SK-N-SH (cell line): ENCODE measurements around the gene ZNF784. TPM values are rescaled to one million over a fixed set of nuclear protein-coding genes. Genes with fewer than 3 reads are reported as not detected.

Source experiments
- CTCF ChIA-PET: fragments of 300-600, 350-600 bp; formaldehyde crosslinking; extraction: SDS; loops from one replicate; lab custom pipeline; 2021; lab: Yijun Ruan, JAX
- POLR2A ChIA-PET: fragments of 350-600 bp; sonication (Branson Sonifier 250); formaldehyde crosslinking; extraction: SDS; loops from one replicate; lab custom pipeline; 2020; ENCODE audit warnings: antibody characterized with exemption, inconsistent platforms; lab: Yijun Ruan, JAX
- DNase-seq: peaks from one replicate; pipeline ENCODE4 v3.0.0; 2012
- H2AFZ ChIP-seq: fragments of 200-600 bp; sonication (generic); 2 replicates; pipeline ENCODE4 v1.8.1; 2016; ENCODE audit warnings: antibody characterized with exemption, mild to moderate bottlenecking, low read depth
- H3F3A ChIP-seq: fragments of 200-600 bp; sonication (generic); replicated peaks from 2 replicates; pipeline ENCODE3; 2016; ENCODE audit warnings: antibody characterized with exemption, mild to moderate bottlenecking; ENCODE audit not compliant: insufficient read depth
- H3K27ac ChIP-seq, 2 experiments: fragments of 200-500 bp in 1 of 2; fragments of 200-600 bp in 1 of 2; sonication (Bioruptor generic) in 1 of 2; sonication (generic), shearing (Covaris generic) in 1 of 2; 2 replicates each; pipeline versions ENCODE4 v1.5.1 to v1.6.1; 2014 to 2016; ENCODE audit warnings: low read depth in 2 of 2, inconsistent platforms in 1 of 2, low read length in 1 of 2, mild to moderate bottlenecking in 1 of 2, mixed read lengths in 1 of 2
- H3K27me3 ChIP-seq: fragments of 200-600 bp; sonication (generic), shearing (Covaris generic); 2 replicates; pipeline ENCODE4 v1.6.1; 2016; ENCODE audit warnings: mixed run types; ENCODE audit not compliant: insufficient read depth
- H3K36me3 ChIP-seq, 2 experiments: fragments of 200-500 bp in 1 of 2; fragments of 200-600 bp in 1 of 2; sonication (Bioruptor generic) in 1 of 2; sonication (generic) in 1 of 2; replicated peaks in 1 of 2; 2 replicates each; pipeline versions ENCODE3 to v1.5.1; 2014 to 2016; ENCODE audit warnings: low read length in 1 of 2, mild to moderate bottlenecking in 1 of 2; ENCODE audit not compliant: insufficient read depth in 2 of 2, control insufficient read depth in 1 of 2
- H3K4me1 ChIP-seq, 2 experiments: fragments of 200-500 bp in 1 of 2; fragments of 200-600 bp in 1 of 2; sonication (Bioruptor generic) in 1 of 2; sonication (generic), shearing (Covaris generic) in 1 of 2; 2 replicates each; pipeline versions ENCODE4 v1.5.1 to v1.6.1; 2014 to 2016; ENCODE audit warnings: low read depth in 1 of 2, low read length in 1 of 2, mixed run types in 1 of 2; ENCODE audit not compliant: insufficient read depth in 2 of 2, control insufficient read depth in 1 of 2
- H3K4me2 ChIP-seq: fragments of 200-600 bp; sonication (generic), shearing (Covaris generic); 2 replicates; pipeline ENCODE4 v1.6.1; 2017; ENCODE audit warnings: mixed run types
- H3K4me3 ChIP-seq, 2 experiments: fragments of 200-500 bp in 1 of 2; fragments of 200-600 bp in 1 of 2; sonication (Bioruptor generic) in 1 of 2; sonication (generic), shearing (Covaris generic) in 1 of 2; 2 replicates each; pipeline versions ENCODE4 v1.5.1 to v1.8.1; 2014 to 2016; ENCODE audit warnings: low read depth in 2 of 2, inconsistent platforms in 1 of 2, low read length in 1 of 2, mild to moderate bottlenecking in 1 of 2, mixed read lengths in 1 of 2, moderate library complexity in 1 of 2
- H3K79me2 ChIP-seq: fragments of 200-600 bp; sonication (generic); 2 replicates; pipeline ENCODE4 v1.8.1; 2017; ENCODE audit warnings: mild to moderate bottlenecking; ENCODE audit not compliant: insufficient read depth
- H3K9ac ChIP-seq: fragments of 200-600 bp; sonication (generic); 2 replicates; pipeline ENCODE4 v1.6.1; 2017; ENCODE audit warnings: mixed run types
- H3K9me2 ChIP-seq: fragments of 200-600 bp; sonication (generic); 2 replicates; pipeline ENCODE4 v1.6.1; 2017; ENCODE audit warnings: mixed run types
- H3K9me3 ChIP-seq: fragments of 200-600 bp; sonication (generic); 2 replicates; pipeline ENCODE4 v1.6.1; 2017; ENCODE audit warnings: mixed run types, mild to moderate bottlenecking, moderate library complexity
- H4K20me1 ChIP-seq: fragments of 200-600 bp; sonication (generic); 2 replicates; pipeline ENCODE4 v1.6.1; 2017; ENCODE audit warnings: mild to moderate bottlenecking, mixed run types; ENCODE audit not compliant: insufficient read depth
- CHD2 ChIP-seq: fragments of 150-350 bp; IDR thresholded peaks from 2 replicates; pipeline ENCODE4 v1.6.1; 2018; ENCODE audit warnings: low read length; ENCODE audit not compliant: partially characterized antibody
- ELF1 ChIP-seq: IDR thresholded peaks from 2 replicates; pipeline ENCODE4 v1.4.0; 2012
- EP300 ChIP-seq, 2 experiments: IDR thresholded peaks; 2 replicates each; pipeline versions ENCODE4 v1.4.0 to v1.6.1; 2012; ENCODE audit warnings: borderline replicate concordance in 1 of 2, low read depth in 1 of 2, low read length in 1 of 2
- FOSL2 ChIP-seq: IDR thresholded peaks from 2 replicates; pipeline ENCODE4 v1.4.0; 2012; ENCODE audit warnings: low read depth, mild to moderate bottlenecking, moderate library complexity, borderline replicate concordance
- FOXJ3 ChIP-seq: sonication (generic); formaldehyde crosslinking; IDR thresholded peaks from 2 replicates; pipeline ENCODE4 v1.5.1; 2020; ENCODE audit warnings: mild to moderate bottlenecking, missing genetic modification reagents
- GABPA ChIP-seq: IDR thresholded peaks from 2 replicates; pipeline ENCODE4 v1.4.0; 2012; ENCODE audit warnings: low read depth, mild to moderate bottlenecking
- MXI1 ChIP-seq: IDR thresholded peaks from 2 replicates; pipeline ENCODE4 v1.6.1; 2012; ENCODE audit warnings: mild to moderate bottlenecking, low read depth, low read length, improper control_type of control experiment
- NRF1 ChIP-seq: IDR thresholded peaks from 2 replicates; pipeline ENCODE4 v1.6.1; 2012; ENCODE audit warnings: low read depth, mild to moderate bottlenecking, low read length
- PBX3 ChIP-seq: IDR thresholded peaks from 2 replicates; pipeline ENCODE4; 2012
- RAD21 ChIP-seq: IDR thresholded peaks from 2 replicates; pipeline ENCODE4 v1.6.1; 2012; ENCODE audit warnings: mild to moderate bottlenecking, low read length
- RCOR1 ChIP-seq: fragments of 150-350 bp; IDR thresholded peaks from 2 replicates; pipeline ENCODE4 v1.6.1; 2017; ENCODE audit warnings: antibody characterized with exemption, low read length
- RXRA ChIP-seq: IDR thresholded peaks from 2 replicates; pipeline ENCODE4 v1.4.0; 2012; ENCODE audit warnings: low read depth, mild to moderate bottlenecking, borderline replicate concordance
- SIN3A ChIP-seq: IDR thresholded peaks from 2 replicates; pipeline ENCODE4 v1.6.1; 2012; ENCODE audit warnings: low read depth, mild to moderate bottlenecking, low read length, moderate library complexity, borderline replicate concordance
- SMC3 ChIP-seq: IDR thresholded peaks from 2 replicates; pipeline ENCODE4 v1.6.1; 2012; ENCODE audit warnings: low read depth, low read length, improper control_type of control experiment
- USF2 ChIP-seq: fragments of 150-350 bp; IDR thresholded peaks from 2 replicates; pipeline ENCODE4 v1.6.1; 2017; ENCODE audit warnings: antibody characterized with exemption, low read length, low read depth, borderline replicate concordance
- WGBS: methylation state at CpG from one replicate; pipeline ENCODE4 v1.1.6; 2017; ENCODE audit warnings: low lambda C conversion rate; 5-methylcytosine and 5-hydroxymethylcytosine counted together
- polyA plus RNA-seq, 3 experiments: library from polyadenylated mRNA; depleted of rRNA; stranded (reverse); fragments of >200 nt; gene quantifications; 2 replicates each; pipeline ENCODE4 v1.2.3, GENCODE V29; 2012
- TF ChIP-seq, protein P1 (sequence below): fragments of 200-600 bp; sonication (generic); IDR thresholded peaks from 2 replicates; pipeline ENCODE4 v1.6.1; 2017; ENCODE audit warnings: antibody characterized with exemption, mild to moderate bottlenecking, moderate library complexity
- TF ChIP-seq, protein P2 (sequence below): IDR thresholded peaks from 2 replicates; pipeline ENCODE4 v1.6.1; 2012; ENCODE audit warnings: mild to moderate bottlenecking, low read depth, low read length, moderate library complexity
- TF ChIP-seq, protein P3 (sequence below): fragments of 150-350 bp; IDR thresholded peaks from 2 replicates; pipeline ENCODE4 v1.6.1; 2016; ENCODE audit warnings: mild to moderate bottlenecking, low read depth, low read length
- TF ChIP-seq, protein P4 (sequence below): IDR thresholded peaks from 2 replicates; pipeline ENCODE4 v1.4.0; 2012; ENCODE audit warnings: low read depth, borderline replicate concordance
- TF ChIP-seq, protein P5 (sequence below): IDR thresholded peaks from 2 replicates; pipeline ENCODE4 v1.4.0; 2012; ENCODE audit warnings: low read depth

Gene ZNF784
- polyA plus RNA-seq, 1 of the 3 experiments (the other 2 are of a cell fraction), result 5.5 TPM

DNA sequence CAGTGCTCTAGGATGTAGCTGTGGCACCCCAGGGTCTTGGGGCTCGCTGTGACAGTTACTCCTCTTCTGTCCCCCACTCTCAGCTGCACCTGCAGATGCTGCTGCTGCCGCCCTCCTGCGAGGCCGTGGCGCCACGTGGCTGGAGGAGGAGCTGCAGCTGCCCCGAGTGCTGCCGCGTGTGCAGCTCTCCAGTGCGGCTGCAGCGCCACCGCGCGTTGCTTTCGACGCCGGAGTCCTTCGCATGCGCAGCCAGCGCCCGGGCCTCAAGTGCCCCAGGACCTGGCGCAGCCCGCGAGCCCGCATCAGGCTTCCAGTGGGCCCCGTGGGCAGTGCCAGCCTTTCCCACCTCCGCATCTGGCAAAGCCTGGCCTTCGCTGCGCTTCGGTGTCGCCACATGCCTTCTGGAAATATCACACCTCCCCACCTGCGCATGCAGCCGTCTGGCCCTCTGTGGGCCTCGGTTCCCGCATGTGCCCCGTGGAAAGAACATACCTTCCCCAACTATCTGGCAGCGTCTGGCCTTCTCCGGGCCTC is 15.7 kb upstream of the ZNF784 start:
- ChIA-PET POLR2A (interaction anchor here (0.6 to 1.0 kb wide), 3 partner anchors 14 to 153 kb away, joined by 3 to 4 read pairs (median 4); partner anchors contain the start of gene ZNF524), CTCF (interaction anchor here (0.7 to 5.0 kb wide), 12 partner anchors 8 to 462 kb away, joined by 3 to 28 read pairs (median 4); partner anchors contain the start of gene ZNF784)
- DNase-seq, result peak; percentile 83
- H3K36me3 ChIP-seq, result peaks cover 6 to 10% of the 10 kb centered on the region in 2 experiments
- H3K9me2 ChIP-seq, result no peaks in the 10 kb centered on the region
- H3K4me2 ChIP-seq, result peak overlapping the region; percentile 95
- peak overlapping the region; percentile 86 for H3K9ac ChIP-seq
- H4K20me1 ChIP-seq, result no peaks in the 10 kb centered on the region
- peak overlapping the region; percentile 49; the same call in 1 of the 2 replicates for H2AFZ ChIP-seq
- TF ChIP-seq RXRA (no peak), RCOR1 (0 out of 2 replicates have a peak, but pooled peaks have one; percentile 29), EP300 (IDR thresholded peaks at IDR 0.05; ENCODE audit: borderline replicate concordance in 1 of 2, low read depth in 1 of 2, low read length in 1 of 2) (no peak), USF2 (peak; percentile 32; the same call in 1 of the 2 replicates), PBX3 (0 out of 2 replicates have a peak, but pooled peaks have one; percentile 5), FOSL2 (no peak), GABPA (no peak), NRF1 (peak; percentile 58; the same call in 1 of the 2 replicates), FOXJ3 (peak; percentile 57; the same call in 1 of the 2 replicates), SMC3 (peak; percentile 16; the same call in 1 of the 2 replicates), MXI1 (peak; percentile 91), SIN3A (peak; percentile 57; the same call in 1 of the 2 replicates), RAD21 (peak; percentile 48), ELF1 (no peak), CHD2 (peak; percentile 66)
- TF ChIP-seq, protein P1, sequence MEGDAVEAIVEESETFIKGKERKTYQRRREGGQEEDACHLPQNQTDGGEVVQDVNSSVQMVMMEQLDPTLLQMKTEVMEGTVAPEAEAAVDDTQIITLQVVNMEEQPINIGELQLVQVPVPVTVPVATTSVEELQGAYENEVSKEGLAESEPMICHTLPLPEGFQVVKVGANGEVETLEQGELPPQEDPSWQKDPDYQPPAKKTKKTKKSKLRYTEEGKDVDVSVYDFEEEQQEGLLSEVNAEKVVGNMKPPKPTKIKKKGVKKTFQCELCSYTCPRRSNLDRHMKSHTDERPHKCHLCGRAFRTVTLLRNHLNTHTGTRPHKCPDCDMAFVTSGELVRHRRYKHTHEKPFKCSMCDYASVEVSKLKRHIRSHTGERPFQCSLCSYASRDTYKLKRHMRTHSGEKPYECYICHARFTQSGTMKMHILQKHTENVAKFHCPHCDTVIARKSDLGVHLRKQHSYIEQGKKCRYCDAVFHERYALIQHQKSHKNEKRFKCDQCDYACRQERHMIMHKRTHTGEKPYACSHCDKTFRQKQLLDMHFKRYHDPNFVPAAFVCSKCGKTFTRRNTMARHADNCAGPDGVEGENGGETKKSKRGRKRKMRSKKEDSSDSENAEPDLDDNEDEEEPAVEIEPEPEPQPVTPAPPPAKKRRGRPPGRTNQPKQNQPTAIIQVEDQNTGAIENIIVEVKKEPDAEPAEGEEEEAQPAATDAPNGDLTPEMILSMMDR, result peak; percentile 59
- TF ChIP-seq, protein P2, sequence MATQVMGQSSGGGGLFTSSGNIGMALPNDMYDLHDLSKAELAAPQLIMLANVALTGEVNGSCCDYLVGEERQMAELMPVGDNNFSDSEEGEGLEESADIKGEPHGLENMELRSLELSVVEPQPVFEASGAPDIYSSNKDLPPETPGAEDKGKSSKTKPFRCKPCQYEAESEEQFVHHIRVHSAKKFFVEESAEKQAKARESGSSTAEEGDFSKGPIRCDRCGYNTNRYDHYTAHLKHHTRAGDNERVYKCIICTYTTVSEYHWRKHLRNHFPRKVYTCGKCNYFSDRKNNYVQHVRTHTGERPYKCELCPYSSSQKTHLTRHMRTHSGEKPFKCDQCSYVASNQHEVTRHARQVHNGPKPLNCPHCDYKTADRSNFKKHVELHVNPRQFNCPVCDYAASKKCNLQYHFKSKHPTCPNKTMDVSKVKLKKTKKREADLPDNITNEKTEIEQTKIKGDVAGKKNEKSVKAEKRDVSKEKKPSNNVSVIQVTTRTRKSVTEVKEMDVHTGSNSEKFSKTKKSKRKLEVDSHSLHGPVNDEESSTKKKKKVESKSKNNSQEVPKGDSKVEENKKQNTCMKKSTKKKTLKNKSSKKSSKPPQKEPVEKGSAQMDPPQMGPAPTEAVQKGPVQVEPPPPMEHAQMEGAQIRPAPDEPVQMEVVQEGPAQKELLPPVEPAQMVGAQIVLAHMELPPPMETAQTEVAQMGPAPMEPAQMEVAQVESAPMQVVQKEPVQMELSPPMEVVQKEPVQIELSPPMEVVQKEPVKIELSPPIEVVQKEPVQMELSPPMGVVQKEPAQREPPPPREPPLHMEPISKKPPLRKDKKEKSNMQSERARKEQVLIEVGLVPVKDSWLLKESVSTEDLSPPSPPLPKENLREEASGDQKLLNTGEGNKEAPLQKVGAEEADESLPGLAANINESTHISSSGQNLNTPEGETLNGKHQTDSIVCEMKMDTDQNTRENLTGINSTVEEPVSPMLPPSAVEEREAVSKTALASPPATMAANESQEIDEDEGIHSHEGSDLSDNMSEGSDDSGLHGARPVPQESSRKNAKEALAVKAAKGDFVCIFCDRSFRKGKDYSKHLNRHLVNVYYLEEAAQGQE, result no peak
- TF ChIP-seq, protein P3, sequence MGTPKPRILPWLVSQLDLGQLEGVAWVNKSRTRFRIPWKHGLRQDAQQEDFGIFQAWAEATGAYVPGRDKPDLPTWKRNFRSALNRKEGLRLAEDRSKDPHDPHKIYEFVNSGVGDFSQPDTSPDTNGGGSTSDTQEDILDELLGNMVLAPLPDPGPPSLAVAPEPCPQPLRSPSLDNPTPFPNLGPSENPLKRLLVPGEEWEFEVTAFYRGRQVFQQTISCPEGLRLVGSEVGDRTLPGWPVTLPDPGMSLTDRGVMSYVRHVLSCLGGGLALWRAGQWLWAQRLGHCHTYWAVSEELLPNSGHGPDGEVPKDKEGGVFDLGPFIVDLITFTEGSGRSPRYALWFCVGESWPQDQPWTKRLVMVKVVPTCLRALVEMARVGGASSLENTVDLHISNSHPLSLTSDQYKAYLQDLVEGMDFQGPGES, result no peak
- TF ChIP-seq, protein P4, sequence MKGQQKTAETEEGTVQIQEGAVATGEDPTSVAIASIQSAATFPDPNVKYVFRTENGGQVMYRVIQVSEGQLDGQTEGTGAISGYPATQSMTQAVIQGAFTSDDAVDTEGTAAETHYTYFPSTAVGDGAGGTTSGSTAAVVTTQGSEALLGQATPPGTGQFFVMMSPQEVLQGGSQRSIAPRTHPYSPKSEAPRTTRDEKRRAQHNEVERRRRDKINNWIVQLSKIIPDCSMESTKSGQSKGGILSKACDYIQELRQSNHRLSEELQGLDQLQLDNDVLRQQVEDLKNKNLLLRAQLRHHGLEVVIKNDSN, result peak; percentile 62; the same call in 1 of the 2 replicates
- TF ChIP-seq, protein P5, sequence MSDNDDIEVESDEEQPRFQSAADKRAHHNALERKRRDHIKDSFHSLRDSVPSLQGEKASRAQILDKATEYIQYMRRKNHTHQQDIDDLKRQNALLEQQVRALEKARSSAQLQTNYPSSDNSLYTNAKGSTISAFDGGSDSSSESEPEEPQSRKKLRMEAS, result peak; percentile 99
- no peaks in the 10 kb centered on the region for H3K9me3 ChIP-seq
- peaks cover 27% of the 10 kb centered on the region for H3F3A ChIP-seq
- H3K79me2 ChIP-seq, result peaks cover 95% of the 10 kb centered on the region
- no peaks in the 10 kb centered on the region for H3K27me3 ChIP-seq
- peak overlapping the region; percentile 85 to 88 for H3K27ac ChIP-seq
- H3K4me1 ChIP-seq, result peaks cover 15 to 48% of the 10 kb centered on the region in 2 experiments; a peak in 1 of 4 replicates
- H3K4me3 ChIP-seq, result peak overlapping the region; percentile 53 to 81
- WGBS, result 55% methylated on average over 22 of the region's 38 CpGs
